HT1080 (cell line): ENCODE measurements around the gene B4GALT3. TPM values are rescaled to one million over a fixed set of nuclear protein-coding genes. Genes with fewer than 3 reads are reported as not detected.
"Not testable (repeated sequence)": the region's sequence is repeated elsewhere in the genome, so short reads cannot be mapped to it uniquely, and the experiment has no call there.

Experiments
- DNase-seq: peaks from one replicate; pipeline ENCODE4 v3.0.0-alpha.2; 2015; ENCODE audit warnings: low read depth
- polyA plus RNA-seq, 2 experiments: library from polyadenylated mRNA; depleted of rRNA; stranded (reverse); fragments of >200 nt; gene quantifications; 2 replicates each; pipeline ENCODE4 v1.2.3, GENCODE V29; 2015
- total RNA-seq: library from RNA; depleted of rRNA; stranded (reverse); fragments of >200 nt; shearing (Covaris generic); gene quantifications from 2 replicates; pipeline ENCODE4 v1.2.3, GENCODE V29; 2014; rRNA removed

Gene B4GALT3
- 63.3 and 89.1 TPM in 2 replicates for total RNA-seq
- polyA plus RNA-seq (2015; cell fraction: cytosol; rRNA removed), result 63.3 and 72.2 TPM in 2 replicates
- polyA plus RNA-seq (2015; cell fraction: nucleus; rRNA removed), result 50.5 and 59.1 TPM in 2 replicates

- DNase-seq, result peak; percentile 65
These were observed at the start of gene B4GALT3 for GRCh38 chr1:161177112-161177935. B4GALT3 (minus strand) TSS chr1:161177507; CDS start chr1:161176060, 1,447 bp downstream.

DNA sequence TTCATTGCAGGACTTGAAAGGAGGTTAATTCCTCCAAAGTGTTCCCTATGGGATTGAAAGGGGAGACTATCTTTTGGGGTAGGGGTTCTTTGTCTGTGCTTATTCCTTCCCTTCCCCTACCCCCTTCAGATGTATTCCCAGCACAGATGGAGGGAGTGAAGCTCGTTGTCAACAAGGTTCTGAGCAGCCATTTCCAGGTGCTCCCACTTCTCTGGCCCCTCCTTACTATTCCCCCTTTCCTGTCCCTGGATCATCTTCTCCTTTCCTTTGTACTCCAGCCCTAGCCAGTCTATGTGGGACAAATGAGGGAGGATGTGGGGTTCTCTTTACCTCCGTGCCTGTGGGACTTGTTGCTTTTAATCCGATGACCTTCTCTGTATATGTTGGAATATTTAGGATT, 49.5 kb upstream of the B4GALT3 start:
- no peak for DNase-seq

DNA sequence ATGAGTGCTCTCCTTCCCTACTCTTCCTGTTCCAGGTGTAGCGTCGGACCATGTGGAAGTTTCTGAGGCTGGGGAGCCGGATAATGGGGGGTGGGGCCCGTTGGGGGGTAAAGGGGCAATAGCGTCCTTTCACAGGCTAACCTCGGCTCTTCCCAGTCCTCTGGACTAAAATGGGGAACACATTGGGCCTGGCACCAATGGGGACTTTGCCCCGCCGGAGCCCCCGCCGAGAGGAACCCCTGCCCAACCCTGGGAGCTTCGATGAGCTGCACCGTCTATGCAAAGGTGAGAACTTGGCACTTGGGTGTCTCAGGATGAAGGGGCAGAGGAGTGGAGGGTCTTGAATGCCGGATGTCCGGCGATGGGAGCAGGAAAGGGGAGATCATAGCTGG, 49.0 kb upstream of the B4GALT3 start:
- no peak for DNase-seq

DNA sequence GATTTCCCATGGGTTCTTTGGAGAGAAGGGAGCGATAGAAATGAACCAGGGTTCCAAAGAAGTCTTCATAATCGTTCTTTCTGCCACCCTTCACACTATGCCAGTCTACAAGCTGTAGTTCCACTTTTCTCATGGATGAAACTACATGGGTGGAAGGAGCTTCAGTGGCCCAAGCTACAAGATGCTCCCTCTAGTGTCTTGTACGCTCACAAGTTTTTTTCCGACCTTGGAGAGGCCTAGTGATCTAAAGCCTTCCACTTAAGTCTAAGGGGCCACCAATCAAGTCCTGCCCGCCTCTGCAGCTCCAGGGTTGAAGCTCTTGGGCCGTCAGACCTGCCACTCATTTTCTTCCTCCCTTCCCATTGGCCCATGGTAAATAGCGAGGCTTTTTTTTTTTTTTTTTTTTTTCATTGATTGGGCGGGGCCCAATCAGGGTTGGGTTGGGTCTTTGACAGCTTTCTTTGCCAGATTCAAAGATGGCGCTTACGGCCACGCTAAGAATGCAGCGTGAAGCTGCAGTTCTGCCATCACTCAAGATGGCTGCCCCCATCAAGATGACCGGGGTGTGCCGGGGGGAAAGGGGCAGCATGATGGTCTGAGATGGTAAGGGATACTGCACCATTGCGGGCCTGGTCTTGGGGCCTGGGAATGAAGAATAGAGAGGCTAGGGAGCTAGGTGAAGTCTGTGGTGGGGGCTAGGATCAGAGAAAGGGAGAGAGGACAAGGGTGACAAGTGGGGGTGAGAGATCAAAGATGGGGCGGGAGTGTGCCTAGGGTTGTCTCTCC, 48.4 kb upstream of the B4GALT3 start, which contains the start of gene TOMM40L:
TSS of gene TOMM40L (plus strand) at position 527 of the 786 bp plus-strand sequence. CDS start 430 bp downstream, outside the sequence.
- DNase-seq, result peak; percentile 100

DNA sequence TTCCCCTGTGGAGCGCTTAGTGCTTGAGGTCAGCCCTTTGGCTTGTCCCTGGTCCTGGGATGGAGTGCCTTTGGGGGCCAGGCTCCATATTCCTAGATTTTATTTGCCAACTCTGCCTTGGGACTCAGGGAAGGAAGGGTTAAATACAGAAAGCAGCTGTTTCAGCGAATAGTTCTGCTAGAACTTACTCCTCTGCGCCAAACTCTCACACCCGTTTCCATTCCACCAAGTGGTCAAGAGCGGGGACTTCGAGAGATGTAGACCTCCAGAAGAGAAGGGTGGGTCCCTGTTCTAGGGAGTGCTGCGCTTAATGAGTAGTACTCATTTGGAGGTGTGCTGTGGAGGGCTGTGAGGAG, 47.8 kb upstream of the B4GALT3 start:
- no peak for DNase-seq

DNA sequence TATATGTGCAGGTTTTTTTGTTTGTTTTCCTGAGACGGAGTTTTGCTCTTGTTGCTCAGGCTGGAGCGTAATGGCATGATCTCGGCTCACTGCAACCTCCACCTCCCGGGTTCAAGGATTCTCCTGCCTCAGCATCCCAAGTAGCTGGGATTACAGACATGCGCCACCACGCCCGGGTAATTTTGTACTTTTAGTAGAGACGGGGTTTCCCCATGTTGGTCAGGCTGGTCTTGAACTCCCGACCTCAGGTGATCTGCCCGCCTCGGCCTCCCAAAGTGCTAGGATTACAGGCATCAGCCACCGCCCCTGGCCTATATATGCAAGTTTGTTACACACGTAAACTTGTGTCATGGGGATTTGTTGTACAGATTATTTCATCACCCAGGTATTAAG, 47.4 kb upstream of the B4GALT3 start:
- DNase-seq, result not testable (repeated sequence)

- DNase-seq, result no peak
These were observed 46.7 kb upstream of the B4GALT3 start for GRCh38 chr1:161223805-161224694.

DNA sequence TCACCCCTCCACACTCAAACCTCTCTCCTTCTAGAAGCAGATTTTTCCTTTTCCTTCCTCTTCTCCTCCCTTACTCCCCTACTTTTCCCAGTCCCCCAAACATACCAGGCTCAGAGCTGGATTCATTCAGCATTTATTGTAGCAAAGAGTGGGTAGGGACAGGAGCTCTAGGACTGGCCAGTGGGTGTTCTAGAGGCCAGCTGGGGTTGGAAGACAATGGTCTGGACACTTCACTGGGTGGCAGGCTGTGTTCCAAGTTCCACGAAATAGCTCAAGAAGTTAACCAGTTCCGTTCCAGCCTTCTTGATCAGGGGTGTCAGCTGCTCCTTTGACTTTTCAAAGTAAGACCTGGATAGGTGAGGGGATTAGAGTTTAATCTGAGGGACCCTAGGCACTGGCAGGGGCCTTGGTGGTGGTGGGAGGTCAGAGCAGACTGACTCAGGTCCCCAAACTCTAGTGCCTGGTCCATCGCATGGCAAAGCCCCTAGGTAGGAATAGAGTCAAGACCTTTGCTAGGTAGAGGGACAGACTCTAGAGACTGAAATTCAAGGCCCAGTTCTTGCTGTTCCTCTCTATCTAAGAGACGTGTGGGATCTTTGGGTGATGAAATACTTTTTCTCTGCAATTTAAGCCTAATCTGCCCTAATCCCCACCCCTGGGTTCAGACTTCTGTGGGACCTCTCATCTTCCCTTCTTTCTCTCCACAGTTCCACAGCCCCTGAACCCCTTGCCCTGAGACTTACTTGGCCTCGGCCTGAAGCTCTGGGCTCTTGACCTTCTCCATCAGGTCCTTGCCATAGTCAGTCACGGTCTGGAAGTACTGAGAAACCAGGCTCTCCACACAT, 45.1 kb upstream of the B4GALT3 start:
- no peak for DNase-seq

- DNase-seq, result no peak
These were observed 42.7 kb upstream of the B4GALT3 start for GRCh38 chr1:161220002-161220401.

GRCh38 chr1:161219078-161219892, 42.0 kb upstream of the B4GALT3 start:
- no peak for DNase-seq

- no peak for DNase-seq
These were observed 41.2 kb upstream of the B4GALT3 start for GRCh38 chr1:161218301-161219077.

- DNase-seq, result no peak
These were observed 40.5 kb upstream of the B4GALT3 start for GRCh38 chr1:161217831-161218230.

- peak; percentile 89 for DNase-seq
These were observed 39.8 kb upstream of the B4GALT3 start for GRCh38 chr1:161216945-161217712.

DNA sequence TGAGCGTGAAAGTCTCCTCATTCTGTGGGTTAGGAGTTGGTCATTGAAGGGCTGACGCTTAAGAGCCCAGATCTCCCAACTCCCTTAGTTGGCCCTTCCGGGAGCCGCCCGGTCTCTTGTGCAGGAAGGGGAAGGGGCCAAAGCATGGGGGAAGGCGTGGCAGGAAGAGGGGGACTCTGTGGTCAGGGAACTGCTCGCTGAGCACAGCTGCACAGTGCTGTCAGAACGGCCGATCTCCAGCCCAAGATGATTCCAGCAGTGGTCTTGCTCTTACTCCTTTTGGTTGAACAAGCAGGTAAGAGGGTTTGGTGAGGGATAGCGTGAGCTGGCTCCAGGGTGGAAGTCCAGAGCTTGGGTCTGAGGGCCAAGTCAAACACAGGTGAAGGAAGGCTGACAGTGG, 37.8 kb upstream of the B4GALT3 start, which contains the start of gene FCER1G:
TSS of gene FCER1G (plus strand) at position 220 of the 400 bp plus-strand sequence. CDS start at position 247, 27 bp downstream.
- DNase-seq, result no peak

DNA sequence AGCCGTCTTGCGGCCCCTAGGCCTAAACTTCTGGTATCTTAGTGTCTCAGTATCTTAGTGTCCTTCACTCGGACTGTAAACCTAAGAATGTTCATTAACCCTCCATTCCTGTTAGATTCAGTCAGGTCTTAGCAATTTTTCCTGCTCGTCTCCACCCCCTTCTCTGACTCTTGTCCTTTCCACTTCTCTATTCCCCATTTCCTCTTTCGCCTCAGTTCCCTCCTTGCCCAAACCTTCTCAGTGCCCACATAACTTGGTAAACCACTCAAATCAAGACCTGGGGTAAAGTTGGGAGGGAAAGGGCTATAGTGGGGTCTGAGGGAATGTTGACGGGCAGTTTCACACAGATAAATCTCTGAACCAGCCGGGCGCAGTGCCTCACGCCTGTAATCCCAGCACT, 37.1 kb upstream of the B4GALT3 start:
- DNase-seq, result no peak

- DNase-seq, result peak; percentile 70
These were observed 32.6 kb upstream of the B4GALT3 start for GRCh38 chr1:161209790-161210409.

DNA sequence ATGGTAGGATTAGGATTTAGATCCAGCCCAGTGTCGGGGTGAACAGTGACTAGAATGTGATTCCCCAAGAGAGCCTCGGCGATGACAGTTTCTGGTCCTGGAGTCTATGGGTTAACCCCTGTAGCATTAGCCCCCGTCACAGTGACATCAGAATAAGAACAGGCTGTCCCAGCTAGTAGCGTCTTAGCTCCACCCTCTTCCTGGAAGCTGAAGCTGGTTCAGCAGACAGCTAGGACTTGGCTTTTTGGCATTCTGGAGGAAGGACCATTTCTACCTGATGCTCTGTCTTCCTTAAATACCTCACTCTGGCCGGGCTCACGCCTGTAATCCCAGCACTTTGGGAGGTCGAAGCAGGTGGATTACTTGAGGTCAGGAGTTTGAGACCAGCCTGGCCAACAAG, 29.9 kb upstream of the B4GALT3 start:
- DNase-seq, result no peak
